HT1080 (cell line): ENCODE data around the gene ADAM10. TPM values are rescaled to one million over a fixed set of nuclear protein-coding genes. Genes with fewer than 3 reads are reported as not detected.

ENCODE experiments used
- DNase-seq: peaks from one replicate; pipeline ENCODE4 v3.0.0-alpha.2; 2015; ENCODE audit warnings: low read depth
- total RNA-seq: library from RNA; depleted of rRNA; stranded (reverse); fragments of >200 nt; shearing (Covaris generic); gene quantifications from 2 replicates; pipeline ENCODE4 v1.2.3, GENCODE V29; 2014

ADAM10 gene
- total RNA-seq, 1 experiment from 2014 or later: 135 TPM

GRCh38 chr15:58584789-58585461, 164.6 kb downstream of the ADAM10 start:
- DNase-seq: no peak

DNA sequence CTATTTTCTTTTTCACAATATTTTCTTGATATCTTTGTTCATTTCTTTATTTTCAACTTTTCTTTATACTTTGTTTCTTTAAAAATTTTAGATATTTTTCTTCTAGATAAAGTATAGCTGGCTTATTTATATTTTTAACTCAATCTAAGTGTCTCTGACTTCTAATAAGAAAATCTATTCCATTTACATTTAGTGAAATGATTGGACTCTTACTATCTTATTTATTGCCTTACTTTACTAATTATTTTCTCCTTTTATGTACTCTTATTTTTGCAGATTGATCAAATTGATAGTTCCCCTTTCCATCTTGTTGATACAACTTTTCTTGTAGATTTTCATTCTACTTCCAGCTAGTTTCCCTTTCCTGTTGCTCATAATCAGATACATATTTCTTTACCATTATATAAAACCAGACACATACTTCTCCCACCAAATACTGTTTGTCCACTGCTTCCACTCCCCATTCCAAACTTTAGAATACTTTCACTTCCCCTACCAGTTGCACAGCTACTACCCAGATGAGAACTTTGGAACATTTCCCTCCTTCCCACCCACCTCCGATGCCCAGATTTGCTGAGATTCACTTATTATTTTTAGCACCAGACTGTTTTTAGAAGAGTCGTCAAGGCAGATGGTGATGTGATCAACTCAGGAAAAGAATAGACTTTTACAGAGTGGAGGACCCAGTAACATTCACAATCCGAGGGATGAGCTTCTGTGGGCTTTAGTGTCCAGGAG, 166.2 kb downstream of the ADAM10 start:
- no peak for DNase-seq

- DNase-seq: no peak
Observed at GRCh38 chr15:58582160-58582559, 167.3 kb downstream of the ADAM10 start.

DNA sequence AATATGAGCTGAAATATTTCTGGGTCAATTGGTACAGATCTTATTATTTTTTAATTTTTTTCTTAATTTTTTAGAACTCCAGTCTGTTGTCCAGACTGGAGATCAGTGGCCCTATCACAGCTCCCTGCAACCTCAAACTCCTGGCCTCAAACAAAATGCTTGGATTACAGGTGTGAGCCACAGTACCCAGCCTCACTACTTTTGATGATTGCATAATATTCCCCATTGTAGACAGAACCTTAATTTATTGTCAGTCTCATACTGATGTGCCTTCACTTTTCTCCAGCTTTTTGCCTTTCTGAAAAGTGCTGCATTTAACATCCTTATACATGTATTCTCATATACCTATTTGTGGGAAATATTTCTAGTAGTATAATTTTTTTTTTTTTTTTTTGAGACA, 172.8 kb downstream of the ADAM10 start:
- no peak for DNase-seq

DNA sequence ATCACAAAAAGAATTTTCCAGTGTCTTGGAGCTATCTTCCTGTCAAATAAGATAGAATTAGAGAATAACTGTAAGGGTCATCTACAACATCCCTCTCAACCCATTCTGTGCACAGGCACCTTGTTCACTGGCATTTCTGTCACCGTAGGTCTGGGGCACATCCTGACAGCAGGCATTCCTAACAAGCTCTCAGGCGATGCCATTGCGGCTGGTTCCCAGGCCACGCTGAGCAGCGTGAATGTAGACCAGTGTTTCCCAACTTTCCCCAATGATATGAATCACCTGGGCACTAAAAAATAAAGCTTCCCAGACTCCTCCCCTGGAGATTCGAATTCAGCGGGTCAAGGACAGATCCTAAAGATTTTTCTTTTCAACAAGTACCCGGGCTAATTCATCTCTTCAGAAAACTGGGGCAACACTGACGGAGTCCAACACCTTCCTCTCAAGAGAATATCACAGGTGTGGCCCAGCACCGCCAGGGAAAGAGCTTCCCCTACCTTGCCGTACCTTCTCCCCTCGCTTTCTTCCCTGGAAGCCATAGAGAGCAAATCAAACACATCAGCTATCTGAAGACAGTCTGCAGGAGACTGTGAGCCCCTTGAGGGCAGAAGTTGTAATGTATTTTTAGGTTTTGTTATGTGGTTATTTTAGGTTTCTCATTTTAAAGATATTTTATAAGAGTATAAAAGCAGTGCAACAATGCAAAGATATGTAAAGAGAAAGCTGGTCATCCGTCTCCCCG, 174.3 kb downstream of the ADAM10 start:
- DNase-seq: no peak

GRCh38 chr15:58574631-58575030, 174.9 kb downstream of the ADAM10 start:
- DNase-seq: no peak

DNA sequence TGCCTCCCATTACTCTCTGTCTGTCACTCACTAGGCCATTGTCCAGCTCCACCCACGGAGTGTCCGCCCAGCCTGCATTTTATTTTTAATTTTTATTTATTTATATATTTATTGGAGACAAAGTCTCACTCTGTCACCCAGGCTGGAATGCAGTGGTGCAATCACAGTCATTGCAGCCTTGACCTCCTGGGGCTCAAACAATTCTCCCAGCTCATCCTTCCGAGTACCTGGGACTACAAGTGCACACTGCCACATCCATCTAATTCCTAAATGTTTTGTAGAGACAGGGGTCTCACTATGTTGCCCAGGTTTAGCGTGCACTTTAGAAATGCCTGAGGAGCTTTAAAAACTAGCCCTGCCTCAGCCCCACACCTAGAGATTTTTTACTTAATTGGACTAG, 176.2 kb downstream of the ADAM10 start:
- DNase-seq: no peak

- no peak for DNase-seq
Observed at GRCh38 chr15:58572521-58572920, 177.0 kb downstream of the ADAM10 start.

DNA sequence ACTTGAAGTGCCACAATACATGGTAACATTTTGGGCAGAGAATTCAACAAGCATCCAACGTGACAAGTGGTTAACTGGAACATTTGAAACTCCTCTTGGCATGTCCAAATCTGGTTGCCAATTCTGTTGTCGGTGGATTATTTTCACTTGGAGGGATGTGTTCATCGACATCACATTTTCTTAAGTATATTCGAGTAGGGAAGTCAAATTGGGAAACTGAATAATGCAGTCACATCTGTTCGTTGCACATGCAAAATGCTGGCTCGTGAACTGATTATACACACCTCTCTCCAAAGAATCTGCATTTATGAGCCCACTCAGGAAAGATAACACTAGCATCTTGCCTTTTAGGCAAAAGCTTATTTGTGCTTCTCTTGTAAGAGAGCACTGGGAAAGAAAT, 178.0 kb downstream of the ADAM10 start:
- DNase-seq: no peak

- no peak for DNase-seq
Observed at GRCh38 chr15:58569455-58569854, 180.1 kb downstream of the ADAM10 start.

GRCh38 chr15:58568157-58568571, 181.3 kb downstream of the ADAM10 start:
- DNase-seq: peak; percentile 26

GRCh38 chr15:58566029-58566428, 183.5 kb downstream of the ADAM10 start:
- DNase-seq: no peak

DNA sequence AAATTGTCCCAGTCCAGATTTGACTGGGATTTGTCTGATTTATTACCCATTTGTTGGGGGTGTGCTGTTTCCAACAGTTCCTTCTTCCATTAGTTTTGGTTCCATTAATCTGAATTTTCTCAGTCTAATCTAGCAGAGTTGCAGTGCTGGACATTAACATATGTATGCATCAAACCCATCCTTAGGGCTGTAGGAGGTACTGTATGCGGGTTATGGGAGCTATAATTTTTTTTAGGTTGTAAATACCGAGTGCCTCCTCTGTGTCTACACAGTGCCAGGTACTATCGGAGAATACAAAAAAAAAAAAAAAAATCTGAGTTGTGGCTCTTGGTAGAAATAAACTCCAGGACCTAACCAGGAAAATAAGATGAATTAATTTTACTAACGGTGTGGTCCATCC, 183.9 kb downstream of the ADAM10 start:
- no peak for DNase-seq

GRCh38 chr15:58564981-58565380, 184.5 kb downstream of the ADAM10 start:
- no peak for DNase-seq

DNA sequence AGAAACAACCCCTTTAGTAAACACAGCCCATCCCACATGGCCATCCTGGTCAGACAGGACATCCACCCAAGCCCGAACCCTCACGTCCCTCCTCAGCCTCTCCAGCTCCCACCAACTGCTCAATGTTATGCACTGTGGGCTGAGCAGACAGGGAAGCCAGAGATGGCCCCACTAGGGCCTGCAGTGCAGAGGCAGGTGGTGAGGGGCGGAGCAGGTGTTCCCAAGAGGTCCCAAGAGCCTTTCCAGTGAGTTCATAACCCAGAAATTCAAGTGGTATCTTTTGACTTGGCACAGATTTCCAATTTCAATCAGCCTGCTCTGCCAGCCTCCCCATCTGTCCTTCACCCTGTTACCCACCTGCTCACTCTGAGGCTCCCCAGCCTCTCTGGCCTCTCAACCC, 187.4 kb downstream of the ADAM10 start:
- no peak for DNase-seq

GRCh38 chr15:58561321-58561720, 188.2 kb downstream of the ADAM10 start:
- DNase-seq: no peak

- no peak for DNase-seq
Observed at GRCh38 chr15:58559904-58560588, 189.5 kb downstream of the ADAM10 start.

DNA sequence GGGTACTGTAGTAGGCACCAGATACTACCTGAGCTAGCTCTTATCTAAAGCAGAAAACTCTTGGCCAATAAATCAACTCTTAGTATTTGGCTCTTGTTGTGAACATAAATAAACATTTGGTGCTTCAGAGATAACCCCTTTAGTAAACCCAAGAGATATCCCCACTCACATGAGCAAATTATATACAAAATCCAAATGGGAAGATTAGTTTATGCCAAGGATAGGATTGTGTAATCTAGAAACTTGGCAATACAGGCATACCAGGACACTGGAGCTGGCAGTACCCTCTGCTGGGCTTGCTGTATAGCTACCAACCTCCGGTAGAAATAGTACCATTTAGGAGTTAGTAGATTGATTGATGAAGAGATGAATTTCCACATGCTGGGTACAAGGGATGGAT, 190.7 kb downstream of the ADAM10 start:
- DNase-seq: no peak

GRCh38 chr15:58556541-58556940, 193.0 kb downstream of the ADAM10 start:
- DNase-seq: no peak

GRCh38 chr15:58556028-58556361, 193.5 kb downstream of the ADAM10 start:
- DNase-seq: no peak

DNA sequence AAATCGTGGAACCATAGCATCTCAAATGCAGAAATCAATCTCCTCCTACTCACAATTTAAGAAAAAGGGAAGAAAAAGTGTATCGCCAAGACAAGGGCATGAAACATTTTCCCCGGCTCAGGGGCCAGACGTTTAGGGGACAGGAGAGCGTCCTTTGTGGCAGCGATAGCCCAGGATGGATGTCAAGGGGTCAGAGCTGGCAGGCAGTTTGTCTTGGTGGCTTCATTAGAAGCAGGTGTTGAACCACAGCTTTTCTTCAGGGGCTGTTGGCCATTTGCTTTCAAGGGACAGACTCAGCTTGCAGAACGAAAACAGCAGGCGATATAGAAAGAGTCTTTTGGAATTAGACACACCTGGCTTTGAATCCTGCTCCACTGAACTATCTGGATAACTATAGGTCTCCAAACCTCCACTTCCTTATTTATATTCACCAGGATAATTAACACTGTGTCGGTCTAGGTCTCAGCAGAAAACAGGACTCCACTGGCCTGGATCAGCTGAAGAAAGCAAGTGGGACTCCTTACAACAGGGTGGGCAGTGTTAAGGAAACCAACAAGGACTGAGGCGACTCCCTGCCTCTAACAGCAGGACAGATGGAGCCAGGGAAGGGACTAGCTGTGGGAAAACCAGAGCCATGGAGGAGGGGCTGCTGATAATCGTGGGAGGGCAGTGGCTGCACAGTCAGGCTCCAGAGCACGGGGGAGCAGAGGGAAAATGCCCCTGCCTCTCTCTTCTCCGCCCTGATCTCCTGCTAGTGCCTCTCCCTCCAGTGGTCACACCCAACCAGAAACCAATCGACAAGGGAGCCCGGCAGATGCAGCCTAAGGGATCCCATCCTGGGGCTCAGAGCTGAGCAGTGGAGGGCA, 194.1 kb downstream of the ADAM10 start:
- DNase-seq: no peak
